ENCODE data around the gene HCN1. TPM values are rescaled to one million over a fixed set of nuclear protein-coding genes. Genes with fewer than 3 reads are reported as not detected.

The HCN1 gene
- total and polyA plus RNA-seq, 10 donors = not detected

DNA sequence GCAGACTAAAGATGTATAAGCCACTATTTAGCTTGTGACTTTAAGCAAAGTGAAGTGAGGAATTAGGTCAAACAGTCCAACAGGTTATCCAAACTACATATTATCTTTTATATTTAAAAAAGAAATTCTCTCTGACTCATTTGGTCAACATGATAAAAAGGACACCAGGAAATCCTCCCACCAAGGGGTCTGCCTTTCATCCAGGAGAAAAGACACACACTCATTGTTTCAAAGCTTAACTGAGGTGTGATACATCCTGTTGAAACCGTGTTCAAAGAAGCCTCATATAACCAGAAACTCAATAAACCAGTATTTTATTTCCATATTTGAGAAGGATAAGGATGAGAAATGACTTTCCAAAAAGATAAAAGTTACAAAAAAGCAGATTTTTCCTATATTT is 417.1 kb downstream of the HCN1 start:
- WGBS, 5 donors = 16 to 34% (median 25%) methylated on average over 1 of the region's 1 CpG
- intact Hi-C loops (cut with DNase I; ENCODE audit: low total_unique reads) = no loop called here
- H3K4me3 ChIP-seq = no peak overlapping the region
- H3K4me1 ChIP-seq = no peaks in the 10 kb centered on the region
- DNase-seq = no peak
- H3K36me3 ChIP-seq = no peaks in the 10 kb centered on the region
- H3K9me3 ChIP-seq = peaks cover 0 to 3% (median 0%) of the 10 kb centered on the region in 8 donors
- H3K27me3 ChIP-seq (replicated peaks in 1 of 7) = no peaks in the 10 kb centered on the region
- TF ChIP-seq POLR2A (IDR thresholded peaks at IDR 0.05) = no peak
- TF ChIP-seq POLR2AphosphoS5 (IDR thresholded peaks at IDR 0.05) = no peak
- TF ChIP-seq, protein P1, sequence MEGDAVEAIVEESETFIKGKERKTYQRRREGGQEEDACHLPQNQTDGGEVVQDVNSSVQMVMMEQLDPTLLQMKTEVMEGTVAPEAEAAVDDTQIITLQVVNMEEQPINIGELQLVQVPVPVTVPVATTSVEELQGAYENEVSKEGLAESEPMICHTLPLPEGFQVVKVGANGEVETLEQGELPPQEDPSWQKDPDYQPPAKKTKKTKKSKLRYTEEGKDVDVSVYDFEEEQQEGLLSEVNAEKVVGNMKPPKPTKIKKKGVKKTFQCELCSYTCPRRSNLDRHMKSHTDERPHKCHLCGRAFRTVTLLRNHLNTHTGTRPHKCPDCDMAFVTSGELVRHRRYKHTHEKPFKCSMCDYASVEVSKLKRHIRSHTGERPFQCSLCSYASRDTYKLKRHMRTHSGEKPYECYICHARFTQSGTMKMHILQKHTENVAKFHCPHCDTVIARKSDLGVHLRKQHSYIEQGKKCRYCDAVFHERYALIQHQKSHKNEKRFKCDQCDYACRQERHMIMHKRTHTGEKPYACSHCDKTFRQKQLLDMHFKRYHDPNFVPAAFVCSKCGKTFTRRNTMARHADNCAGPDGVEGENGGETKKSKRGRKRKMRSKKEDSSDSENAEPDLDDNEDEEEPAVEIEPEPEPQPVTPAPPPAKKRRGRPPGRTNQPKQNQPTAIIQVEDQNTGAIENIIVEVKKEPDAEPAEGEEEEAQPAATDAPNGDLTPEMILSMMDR (IDR thresholded peaks at IDR 0.05 in 8 of 11, conservative IDR thresholded peaks at IDR 0.05 in 3 of 11) = no peak
- H3K27ac ChIP-seq = no peak overlapping the region

DNA sequence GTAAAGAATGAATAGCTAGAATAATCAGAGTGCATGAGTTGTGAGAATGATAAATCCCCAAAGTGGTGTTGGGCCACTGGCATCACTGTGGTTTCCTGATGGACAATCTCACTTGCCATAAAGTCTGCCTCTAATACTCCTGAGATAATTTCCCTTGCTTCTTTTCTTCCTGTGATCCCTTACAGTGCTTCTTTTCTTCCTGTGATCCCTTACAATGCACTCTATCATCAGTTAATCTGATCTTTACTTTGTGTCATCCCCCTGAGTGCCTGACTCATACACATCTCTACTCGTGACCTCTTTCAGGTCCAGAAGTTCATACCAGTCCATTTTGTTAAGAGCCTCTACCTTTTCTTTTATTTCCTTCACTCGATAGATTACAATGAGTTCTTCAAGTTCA is 418.3 kb downstream of the HCN1 start:
- intact Hi-C loops (cut with DNase I; ENCODE audit: low total_unique reads) = no loop called here
- TF ChIP-seq, protein P1 (IDR thresholded peaks at IDR 0.05 in 8 of 11, conservative IDR thresholded peaks at IDR 0.05 in 3 of 11) = no peak
- TF ChIP-seq POLR2AphosphoS5 (IDR thresholded peaks at IDR 0.05) (no peak), POLR2A (IDR thresholded peaks at IDR 0.05) (no peak)
- Histone ChIP-seq H3K27ac (no peak overlapping the region), H3K9me3 (peaks cover 0 to 3% (median 0%) of the 10 kb centered on the region in 8 donors), H3K4me1 (no peaks in the 10 kb centered on the region), H3K36me3 (no peaks in the 10 kb centered on the region), H3K27me3 (replicated peaks in 1 of 7) (no peaks in the 10 kb centered on the region), H3K4me3 (no peak overlapping the region)
- WGBS, 5 donors = 57 to 85% (median 67%) methylated on average over 2 of the region's 2 CpGs
- DNase-seq = no peak

DNA sequence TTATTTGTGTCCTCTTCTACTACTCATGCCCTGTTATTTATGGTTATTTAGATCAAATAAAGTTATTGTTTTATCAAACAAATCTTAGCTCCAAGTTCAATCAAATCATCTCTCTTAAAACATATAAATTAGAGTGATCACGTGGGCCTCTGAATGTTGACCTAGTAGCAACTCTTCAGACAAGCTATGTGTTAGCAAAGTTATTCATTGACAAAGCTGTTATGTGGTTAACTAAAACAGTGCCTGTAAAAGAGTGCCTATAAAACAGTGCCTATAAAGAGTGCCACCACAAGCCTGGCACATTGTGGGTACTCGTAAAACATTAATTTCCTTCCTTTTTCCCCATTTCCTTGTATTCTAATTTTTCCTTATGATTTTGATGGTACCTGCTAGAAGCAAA is 421.9 kb downstream of the HCN1 start:
- H3K4me1 ChIP-seq = no peaks in the 10 kb centered on the region
- intact Hi-C loops (cut with DNase I; ENCODE audit: low total_unique reads) = no loop called here
- no peak overlapping the region for H3K27ac ChIP-seq
- peaks cover 0 to 7% (median 0%) of the 10 kb centered on the region in 8 donors for H3K9me3 ChIP-seq
- TF ChIP-seq, protein P1 (IDR thresholded peaks at IDR 0.05 in 8 of 11, conservative IDR thresholded peaks at IDR 0.05 in 3 of 11) = no peak
- no peak for TF ChIP-seq POLR2A (IDR thresholded peaks at IDR 0.05)
- no peak for TF ChIP-seq POLR2AphosphoS5 (IDR thresholded peaks at IDR 0.05)
- no peaks in the 10 kb centered on the region for H3K36me3 ChIP-seq
- 46 to 73% (median 60%) methylated on average over 2 of the region's 2 CpGs for WGBS, 5 donors
- no peak overlapping the region for H3K4me3 ChIP-seq
- H3K27me3 ChIP-seq (replicated peaks in 1 of 7) = no peaks in the 10 kb centered on the region
- DNase-seq = no peak

DNA sequence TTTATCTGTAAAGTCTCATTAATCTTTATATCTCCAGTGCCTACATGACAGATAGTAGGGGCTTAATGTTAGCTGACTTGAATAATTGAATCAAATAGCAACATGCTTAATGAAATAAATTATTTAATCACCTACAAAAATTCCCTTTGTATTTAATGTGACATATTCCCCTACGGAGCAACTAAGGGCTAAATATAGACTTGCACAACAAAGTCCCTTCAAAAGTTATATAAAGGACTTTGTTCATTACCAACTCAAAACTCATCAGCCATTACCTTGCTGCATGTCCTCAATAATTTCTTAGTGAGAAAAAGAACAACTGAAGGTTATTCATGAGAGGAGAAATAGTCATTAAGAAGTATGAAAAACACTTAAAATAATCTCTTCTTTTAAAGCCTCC is 424.6 kb downstream of the HCN1 start:
- H3K9me3 ChIP-seq = peaks cover 0 to 7% (median 0%) of the 10 kb centered on the region in 8 donors
- no peaks in the 10 kb centered on the region for H3K36me3 ChIP-seq
- intact Hi-C loops (cut with DNase I; ENCODE audit: low total_unique reads) = no loop called here
- DNase-seq = no peak
- no peak overlapping the region for H3K4me3 ChIP-seq
- H3K27me3 ChIP-seq (replicated peaks in 1 of 7) = no peaks in the 10 kb centered on the region
- no peaks in the 10 kb centered on the region for H3K4me1 ChIP-seq
- WGBS, 5 donors = 53 to 68% (median 65%) methylated on average over 1 of the region's 1 CpG
- no peak overlapping the region for H3K27ac ChIP-seq
- TF ChIP-seq, protein P1 (IDR thresholded peaks at IDR 0.05 in 8 of 11, conservative IDR thresholded peaks at IDR 0.05 in 3 of 11) = no peak
- TF ChIP-seq POLR2A (IDR thresholded peaks at IDR 0.05) (no peak), POLR2AphosphoS5 (IDR thresholded peaks at IDR 0.05) (no peak)
